COLO668 (cell line): ENCODE data around the gene FAM107B.
"Not testable (repeated sequence)": the region's sequence is repeated elsewhere in the genome, so short reads cannot be mapped to it uniquely, and the experiment has no call there.

ENCODE experiments used
- DNase-seq: peaks from one replicate; lab custom pipeline; 2025; ENCODE audit not compliant: unreplicated experiment; lab: John Stamatoyannopoulos, UW

FAM107B gene

DNA sequence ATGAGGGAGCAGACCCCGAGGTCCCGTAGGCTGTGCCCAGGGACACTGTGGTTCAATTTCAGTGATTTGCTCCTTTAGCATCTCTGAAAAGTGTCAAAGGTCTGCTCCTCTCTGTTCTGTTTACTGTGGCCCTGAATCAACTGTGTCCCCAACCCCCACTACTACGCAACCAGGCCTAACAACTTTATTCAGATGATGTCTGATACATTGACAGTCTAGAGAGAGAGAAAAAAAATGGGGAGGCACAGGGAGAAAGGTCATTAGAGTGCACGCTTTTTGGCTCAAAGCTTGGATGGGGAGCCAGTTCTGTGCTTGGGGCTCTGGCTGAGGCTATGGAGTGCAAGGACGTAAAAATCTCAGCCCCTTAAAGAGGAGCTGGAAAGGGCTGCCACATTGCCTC, 77.9 kb downstream of the FAM107B start:
- no peak for DNase-seq

DNA sequence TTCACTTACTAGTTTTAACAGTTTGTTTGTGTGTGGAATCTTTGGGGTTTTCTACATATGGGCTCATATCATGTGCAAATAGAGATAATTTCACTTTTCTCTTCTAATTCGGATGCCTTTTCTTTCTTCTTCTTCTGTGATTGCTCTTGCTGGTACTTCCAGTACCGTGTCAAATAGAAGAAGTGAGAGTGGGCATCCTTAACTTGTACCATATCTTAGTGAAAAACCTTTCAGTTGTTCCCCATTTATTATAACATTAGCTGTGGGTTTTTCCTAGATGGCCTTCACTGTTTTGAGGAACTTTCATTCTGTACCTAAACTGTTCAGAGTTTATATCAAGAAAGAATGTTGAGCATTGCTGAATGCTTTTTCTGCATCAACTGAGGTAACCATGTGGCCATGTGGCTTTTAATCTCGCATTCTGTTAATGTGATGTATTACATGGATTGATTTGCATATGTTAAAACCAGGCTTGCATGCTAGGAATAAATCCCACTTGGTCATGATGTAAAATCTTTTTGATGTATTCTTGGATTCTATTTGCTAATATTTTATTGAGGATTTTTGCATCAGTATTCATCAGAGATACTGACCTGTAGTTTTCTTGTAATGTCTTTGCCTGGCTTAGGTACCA, 78.7 kb downstream of the FAM107B start:
- no peak for DNase-seq

DNA sequence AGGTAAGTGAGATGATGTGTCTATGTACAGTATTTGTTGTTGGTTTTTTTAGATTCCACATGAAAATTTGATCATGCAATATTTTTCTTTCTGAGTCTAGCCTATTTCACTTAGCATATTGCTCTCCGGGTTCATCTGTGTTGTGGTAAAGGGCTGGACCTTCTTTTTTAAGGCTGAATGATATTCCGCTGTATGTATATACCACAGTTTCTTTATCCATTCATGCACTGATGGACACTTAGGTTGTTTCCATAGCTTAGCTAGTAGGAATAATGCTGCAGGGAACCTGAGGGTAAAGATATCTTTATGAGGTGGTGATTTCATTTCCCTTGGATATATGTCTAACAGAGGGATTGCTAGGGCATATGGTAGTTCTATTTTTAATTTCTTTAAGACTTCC, 80.8 kb downstream of the FAM107B start:
- no peak for DNase-seq

DNA sequence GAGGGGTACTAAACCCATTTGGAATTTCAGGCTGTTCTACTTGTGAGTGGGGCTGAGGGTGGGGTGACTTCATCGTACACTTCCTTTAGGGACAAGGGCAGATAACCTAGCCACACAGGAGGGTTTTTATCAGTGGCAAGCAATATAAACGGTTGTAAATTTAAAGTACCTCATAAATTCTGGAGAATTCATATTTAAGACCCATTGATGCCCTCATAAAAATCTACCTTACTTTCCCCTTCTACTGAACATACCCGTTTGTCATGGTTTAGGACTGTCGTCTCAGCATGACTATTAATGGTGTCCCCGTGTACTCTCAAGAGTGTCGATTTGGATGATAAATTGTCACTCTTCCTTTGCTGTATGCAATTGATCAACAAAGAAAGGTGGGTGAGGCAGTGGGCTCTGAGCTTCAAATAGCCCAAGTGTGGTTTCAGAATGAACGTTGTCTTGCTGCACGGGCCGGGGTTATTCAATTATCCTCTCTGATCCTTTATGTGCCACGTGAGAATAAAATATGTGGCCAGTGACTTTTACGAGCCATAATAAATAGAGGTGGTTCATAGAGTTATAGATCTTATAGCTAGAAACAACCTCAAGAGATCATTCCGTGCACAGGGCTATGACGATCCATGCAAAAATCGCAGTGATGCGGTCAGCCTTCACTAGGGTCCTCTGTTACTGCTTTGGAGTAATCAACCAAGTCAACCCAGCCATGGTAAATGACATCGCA, 82.2 kb downstream of the FAM107B start:
- no peak for DNase-seq

DNA sequence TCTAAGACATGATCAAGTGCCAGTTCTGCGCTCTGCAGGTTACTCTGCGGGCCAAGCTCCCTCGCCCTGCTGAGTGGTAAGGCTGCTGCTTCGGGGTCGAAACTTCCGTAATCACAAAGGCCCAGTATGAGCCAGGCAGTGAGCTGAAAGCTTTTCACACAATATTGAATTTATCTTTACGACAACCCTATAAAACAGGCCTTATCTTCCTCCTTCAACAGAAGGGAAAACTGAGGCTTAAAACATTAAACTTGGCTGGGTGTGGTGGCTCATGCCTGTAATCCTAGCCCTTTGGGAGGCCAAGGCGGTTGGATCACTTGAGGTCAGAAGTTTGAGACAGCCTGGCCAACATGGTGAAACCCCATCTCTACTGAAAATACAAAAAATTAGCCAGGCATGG, 83.3 kb downstream of the FAM107B start:
- no peak for DNase-seq

DNA sequence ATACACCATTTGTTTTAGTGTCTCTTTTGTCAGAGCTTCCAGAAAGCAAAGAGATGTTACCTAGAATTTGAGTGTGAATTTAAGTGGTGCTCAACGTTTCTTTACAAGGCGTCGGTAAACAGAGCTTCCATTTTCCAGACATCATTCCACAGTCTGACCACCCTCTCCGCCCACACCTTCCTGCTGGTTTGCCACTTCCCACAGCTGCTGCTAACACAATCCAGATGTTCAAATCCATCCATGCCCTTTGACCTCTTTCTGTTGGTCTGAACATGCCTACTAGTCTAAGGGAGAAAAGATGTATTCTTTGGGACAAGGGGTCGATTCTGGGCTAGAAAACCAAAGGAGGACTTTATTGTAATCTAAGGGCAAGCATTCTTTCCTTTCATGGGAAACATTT, 86.1 kb downstream of the FAM107B start:
- DNase-seq, result no peak

DNA sequence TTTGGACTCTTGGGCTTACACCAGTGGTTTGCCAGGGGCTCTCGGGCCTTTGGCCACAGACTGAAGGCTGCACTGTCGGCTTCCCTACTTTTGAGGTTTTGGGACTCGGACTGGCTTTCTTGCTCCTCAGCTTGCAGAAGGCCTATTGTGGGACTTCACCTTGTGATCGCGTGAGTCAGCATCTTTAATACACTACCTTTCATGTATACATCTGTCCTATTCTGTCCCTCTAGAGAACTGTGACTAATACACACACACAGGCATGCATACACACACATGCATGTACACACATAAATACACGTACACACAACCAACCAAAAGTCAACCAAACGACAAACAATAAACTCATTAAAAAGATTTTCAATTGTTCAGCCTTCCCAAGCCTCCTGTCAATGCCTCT, 86.5 kb downstream of the FAM107B start:
- DNase-seq, result not testable (repeated sequence)

DNA sequence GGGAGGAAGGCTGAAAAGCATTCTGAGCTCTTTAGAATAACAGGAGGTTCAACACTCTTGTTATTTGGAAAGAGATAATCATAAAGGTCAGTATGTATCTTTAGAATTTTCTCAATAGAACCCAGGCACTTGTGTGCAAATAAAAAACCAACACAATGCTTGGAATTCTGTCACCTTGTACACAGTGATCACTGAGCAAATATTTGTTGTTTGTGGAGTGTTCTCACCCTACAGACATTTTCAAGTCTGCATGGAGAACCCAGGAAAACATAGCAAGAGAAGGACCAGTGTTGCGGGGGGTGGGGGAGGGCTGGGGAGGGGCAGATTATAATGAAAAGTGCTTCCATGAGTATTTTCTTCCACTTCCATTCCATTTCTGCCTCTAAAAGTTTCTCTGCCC, 87.4 kb downstream of the FAM107B start:
- no peak for DNase-seq

DNA sequence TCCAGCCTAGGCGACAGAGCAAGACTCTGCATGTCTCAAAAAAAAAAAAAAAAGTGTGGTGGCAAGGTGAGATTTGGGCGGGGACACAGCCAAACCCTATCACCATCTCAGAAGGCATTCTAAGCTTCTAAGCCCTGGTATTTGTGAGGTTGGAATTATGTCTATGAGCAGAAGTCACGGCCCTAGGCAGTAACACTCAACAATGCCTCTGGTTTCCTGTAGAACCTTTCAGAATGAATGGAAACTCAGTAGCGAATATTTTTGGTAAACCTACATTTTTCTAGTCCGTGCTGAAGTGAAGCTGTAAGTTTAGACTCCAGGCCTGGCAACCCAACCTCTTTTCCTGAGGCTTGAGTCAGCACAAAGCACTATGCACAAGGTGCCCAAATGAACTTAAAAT, 88.3 kb downstream of the FAM107B start:
- no peak for DNase-seq

DNA sequence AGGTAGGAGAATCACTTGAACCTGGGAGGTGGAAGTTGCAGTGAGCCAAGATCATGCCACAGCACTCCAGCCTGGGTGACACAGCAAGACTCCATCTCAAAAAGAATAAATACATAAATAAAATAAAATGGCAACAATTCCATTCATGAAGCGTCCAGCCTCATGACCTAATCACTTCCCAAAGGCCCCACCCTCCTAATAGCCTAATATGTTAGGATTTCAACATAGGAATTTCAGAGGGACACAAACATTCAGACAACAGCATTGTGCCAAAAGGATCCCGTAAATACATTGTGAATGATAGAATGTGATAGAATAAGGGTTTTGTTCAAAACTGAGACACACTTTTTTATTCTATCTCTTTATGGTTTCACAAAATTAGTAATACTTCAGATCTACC, 90.3 kb downstream of the FAM107B start:
- DNase-seq, result no peak

DNA sequence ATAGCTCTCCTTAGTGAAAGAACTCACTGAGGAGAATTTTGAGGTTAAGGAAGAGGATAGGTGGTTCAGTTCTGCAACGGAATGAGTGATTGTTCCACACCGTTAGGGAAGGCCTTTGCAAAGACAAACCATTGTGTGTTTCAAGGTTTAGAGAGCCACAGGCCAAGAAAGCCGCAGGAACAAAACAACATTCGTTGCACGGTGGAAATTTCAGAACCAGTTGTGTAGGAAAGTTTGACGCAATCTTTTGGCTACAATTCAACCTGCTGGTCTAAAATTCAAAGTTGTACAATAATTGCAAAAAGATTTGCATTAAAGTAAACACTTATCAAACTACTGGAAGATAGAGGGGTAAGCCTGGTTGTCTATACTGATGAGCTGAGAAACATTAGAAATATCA, 91.4 kb downstream of the FAM107B start:
- no peak for DNase-seq

DNA sequence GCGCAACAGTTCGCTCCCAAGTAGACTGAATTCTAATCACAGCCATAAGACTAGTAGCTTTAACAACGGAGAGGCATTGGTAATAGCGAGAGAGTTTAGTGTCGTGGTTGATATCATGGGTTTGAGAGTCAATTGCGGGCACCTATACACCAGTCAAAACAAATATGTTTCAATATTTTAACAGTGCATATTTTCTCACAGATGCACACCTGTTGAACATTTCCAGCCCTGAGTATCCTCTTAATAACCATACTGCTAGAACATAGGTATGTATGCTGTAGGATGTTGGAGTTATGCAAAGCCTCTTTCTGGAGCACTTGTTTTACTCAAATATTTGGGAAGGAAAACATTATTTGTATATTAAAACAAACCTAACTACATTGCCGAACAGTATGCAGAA, 92.9 kb downstream of the FAM107B start:
- DNase-seq, result no peak

DNA sequence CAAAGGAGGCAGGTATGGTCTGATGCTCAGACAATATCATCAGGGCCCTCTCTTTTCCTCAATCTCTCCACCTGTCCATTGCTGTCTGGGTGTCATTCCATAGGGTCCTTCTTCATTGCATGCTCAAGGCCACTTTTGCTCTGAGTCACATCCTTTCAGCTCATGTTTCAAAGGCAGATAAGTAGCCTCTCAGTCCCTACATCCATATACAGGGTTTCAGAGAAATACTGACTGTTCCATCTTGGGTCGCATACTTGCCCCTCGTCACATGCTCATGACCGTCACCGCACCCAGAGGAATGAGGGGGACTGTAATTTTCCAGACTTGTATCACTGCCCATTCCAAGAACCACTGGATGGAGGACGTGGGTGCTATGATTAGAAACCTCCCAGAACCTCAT, 93.4 kb downstream of the FAM107B start:
- no peak for DNase-seq

DNA sequence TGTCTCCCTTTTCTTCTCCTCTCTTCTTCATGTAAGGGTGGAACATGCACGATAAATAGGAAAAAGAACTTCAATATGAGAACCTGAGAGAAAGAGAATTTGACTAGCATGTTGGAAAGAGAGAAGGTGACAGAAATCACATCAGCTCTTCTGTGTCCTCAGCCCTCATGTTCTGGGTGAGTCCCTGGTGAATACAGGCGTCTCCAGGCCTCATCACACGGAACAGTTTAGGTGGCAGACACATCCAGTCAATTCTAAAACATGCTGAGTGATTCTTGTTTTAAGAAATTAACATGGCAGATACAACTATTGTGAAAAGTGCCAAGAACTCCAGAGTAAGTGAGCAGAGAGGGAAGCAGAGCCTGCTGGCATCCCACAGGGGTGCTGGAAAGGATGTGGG, 96.1 kb downstream of the FAM107B start:
- DNase-seq, result no peak

DNA sequence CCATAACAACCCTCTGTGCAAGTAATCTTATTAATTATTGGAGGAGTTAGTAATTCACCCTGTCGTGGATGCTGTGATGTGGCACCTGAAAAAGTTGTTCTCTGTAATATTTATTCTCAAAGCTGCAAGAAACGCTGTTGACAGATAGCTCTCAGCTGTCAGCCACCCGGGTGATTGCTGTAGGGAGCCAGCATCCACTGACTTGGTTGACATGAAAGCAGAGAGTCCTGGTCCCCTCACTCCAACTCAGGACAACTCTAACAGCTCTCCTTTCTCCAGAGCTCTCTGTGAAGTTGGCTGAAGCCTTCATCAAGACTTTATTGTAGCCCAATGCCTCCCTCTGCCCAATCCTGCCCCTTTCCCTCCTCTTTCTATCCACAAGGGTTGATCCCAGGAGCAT, 98.0 kb downstream of the FAM107B start:
- no peak for DNase-seq

DNA sequence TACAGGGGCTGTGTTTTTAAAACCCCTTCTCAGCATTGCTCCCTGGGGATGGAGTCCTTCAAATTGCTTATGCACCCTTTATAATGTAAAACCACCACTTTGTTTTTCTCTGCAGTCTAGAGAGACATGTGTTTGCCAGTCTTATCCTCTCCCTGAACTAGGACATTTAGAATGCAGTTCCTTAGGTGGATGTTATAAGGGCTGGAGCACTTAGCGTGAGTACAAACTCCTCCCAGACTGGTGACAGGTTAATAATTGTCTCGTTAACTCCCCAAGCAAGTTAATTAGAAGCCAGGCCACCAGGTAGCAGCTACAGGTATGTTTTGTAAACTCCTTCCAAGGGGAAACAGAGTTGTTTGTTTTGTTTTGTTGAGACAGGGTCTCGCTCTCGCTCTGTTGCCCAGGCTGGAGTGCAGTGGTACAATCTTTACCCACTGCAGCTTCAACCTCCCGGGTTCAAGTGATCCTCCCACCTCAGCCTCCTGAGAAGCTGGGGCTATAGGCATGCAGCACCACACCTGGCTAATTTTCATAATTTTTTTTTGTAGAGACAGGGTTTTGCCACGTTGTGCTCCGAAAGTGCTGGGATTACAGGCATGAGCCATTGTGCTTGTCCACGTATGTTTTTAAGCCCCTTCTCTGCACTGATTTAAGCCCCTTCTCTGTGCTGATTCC, 100.2 kb downstream of the FAM107B start:
- no peak for DNase-seq

DNA sequence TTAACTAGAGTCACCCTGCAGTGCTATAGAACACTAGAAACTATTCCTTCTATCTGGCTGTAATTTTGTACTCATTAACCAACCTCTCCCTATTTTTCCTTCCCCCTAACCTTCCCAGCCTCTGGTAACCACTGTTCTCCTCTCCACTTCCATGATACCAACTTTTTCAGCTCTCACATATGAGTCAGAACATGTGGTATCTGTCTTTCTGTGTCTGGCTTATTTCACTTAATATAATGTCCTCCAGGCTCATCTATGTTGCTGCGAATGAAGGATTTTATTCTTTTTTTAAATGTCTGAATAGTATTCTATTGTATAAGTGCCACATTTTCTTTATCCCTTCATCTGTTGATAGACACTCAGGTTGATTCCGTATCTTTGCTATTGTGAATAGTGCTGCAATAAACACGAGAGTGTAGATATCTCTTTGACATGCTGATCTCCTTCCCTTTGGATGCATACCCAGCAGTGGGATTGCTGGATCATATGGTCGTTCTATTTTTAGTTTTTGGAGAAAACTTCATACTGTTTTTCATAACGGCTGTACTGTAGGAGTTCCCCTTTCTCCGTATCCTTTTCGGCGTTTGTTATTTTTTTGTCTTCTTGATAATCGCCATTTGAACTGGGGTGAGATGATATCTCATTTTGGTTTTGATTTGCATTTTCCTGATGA, 101.4 kb downstream of the FAM107B start:
- DNase-seq, result no peak

DNA sequence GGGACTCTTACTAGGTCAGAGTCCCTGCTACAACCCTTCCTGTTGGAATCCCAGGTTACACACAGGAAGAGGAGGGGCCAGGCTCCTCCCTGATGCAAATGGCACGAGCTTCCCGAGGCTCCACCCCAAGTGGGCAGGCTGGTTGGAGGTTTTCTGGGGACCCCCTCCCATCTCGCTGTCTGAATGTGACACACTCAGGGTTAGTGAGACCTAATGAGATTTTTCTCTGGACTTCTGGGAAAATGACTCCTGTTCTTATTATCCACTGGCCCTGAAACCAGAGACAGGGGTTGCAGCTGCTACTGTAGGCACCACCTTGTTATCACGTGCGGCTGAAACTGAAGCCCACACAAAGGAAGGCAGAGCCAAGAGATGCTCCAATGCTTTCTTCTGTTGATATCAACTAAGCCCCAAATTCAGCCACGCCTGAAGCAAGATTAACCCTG, 103.3 kb downstream of the FAM107B start:
- no peak for DNase-seq

DNA sequence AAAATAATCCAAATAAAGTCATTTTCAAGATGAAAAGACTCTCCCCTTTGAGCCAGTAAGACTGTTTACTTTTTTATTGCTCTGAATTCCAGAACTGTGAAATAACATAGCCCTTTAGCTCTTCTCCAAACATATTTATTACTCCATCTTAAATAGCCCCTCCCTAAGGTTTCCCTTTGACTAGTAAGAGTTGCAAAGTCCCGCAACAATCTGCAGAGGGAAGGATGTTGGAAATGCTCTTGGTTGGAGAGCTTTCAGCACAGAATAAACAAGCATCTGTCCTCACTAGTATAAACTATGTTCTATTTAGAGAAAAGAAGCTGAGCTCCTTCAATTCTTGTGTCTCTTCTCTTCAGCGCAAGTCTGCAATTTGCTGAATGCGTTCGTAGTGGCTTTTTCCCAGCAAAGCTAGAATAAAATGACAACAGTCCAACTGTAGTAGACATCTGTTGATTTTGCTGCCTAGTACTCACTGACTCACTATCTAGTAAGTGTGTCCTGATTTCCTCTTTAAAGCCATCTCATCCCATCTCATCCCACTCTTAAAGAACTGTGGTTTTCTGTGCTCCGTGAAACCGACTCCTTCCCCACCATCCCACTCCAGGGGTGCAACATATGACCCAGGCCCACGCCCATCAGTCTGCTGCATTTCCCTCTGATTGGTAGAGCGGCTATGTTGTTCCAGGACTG, 104.0 kb downstream of the FAM107B start:
- DNase-seq, result no peak

DNA sequence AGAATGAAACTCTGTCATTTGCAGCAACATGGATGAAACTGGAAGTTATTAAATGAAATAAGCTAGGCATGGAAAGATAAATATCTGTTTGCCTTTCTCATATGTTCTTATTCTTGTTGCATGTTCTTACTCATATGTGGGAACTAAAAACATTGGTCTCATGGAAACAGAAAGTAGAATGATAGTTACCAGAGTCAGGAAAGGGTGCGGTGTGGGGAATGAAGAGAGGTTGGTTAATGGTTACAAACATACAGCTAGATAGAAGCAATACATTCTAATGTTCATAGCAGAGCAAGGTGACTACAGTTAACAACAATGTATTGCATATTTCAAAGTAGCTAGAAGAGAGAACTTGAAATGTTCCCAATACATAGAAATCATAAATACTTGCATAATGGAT, 105.1 kb downstream of the FAM107B start:
- no peak for DNase-seq

DNA sequence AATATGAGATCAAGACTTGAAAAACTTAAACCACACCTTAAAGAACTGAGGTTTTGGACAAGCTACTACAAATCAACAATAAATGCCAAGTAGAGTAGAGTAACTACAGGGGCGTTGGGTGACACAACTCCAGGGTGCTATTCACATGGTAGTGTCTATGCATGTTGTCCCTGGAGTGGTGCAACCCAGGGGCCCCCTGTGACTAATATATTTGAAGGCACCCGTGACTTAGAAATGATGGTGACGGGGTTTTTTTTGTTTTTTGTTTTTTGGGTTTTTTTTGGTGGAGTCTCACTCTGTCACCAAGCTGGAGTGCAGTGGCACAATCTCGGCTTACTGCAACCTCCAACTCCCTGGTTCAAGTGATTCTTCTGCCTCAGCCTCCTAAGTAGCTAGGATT, 106.9 kb downstream of the FAM107B start:
- no peak for DNase-seq
